Smooth muscle cell (in vitro differentiated cells): ENCODE data around the gene REXO5. TPM values are rescaled to one million over a fixed set of nuclear protein-coding genes. Genes with fewer than 3 reads are reported as not detected.

Source experiments
- DNase-seq: peaks from one replicate; lab custom pipeline; 2025; ENCODE audit not compliant: unreplicated experiment; lab: John Stamatoyannopoulos, UW
- H2AFZ ChIP-seq: fragments of 200-600 bp; sonication (generic); 2 replicates; pipeline ENCODE4 v1.6.0; 2016; ENCODE audit warnings: antibody characterized with exemption, low read depth, mild to moderate bottlenecking
- H3F3A ChIP-seq: fragments of 200-600 bp; sonication (generic); 2 replicates; pipeline ENCODE4 v1.6.0; 2017; ENCODE audit warnings: antibody characterized with exemption, low read depth
- H3K27ac ChIP-seq: fragments of 200-600 bp; sonication (generic); 2 replicates; pipeline ENCODE4 v1.5.1; 2016; ENCODE audit warnings: low read depth, mild to moderate bottlenecking
- H3K27me3 ChIP-seq: fragments of 200-600 bp; sonication (generic); 2 replicates; pipeline ENCODE4 v1.6.1; 2016; ENCODE audit warnings: low read depth, mild to moderate bottlenecking
- H3K36me3 ChIP-seq: fragments of 200-600 bp; sonication (generic); 2 replicates; pipeline ENCODE4 v1.5.1; 2016; ENCODE audit warnings: low read depth
- H3K4me1 ChIP-seq: fragments of 200-600 bp; sonication (generic); 2 replicates; pipeline ENCODE4 v1.5.1; 2016; ENCODE audit warnings: low read depth
- H3K4me2 ChIP-seq: fragments of 200-600 bp; sonication (generic); 2 replicates; pipeline ENCODE4 v1.6.0; 2016; ENCODE audit warnings: mild to moderate bottlenecking
- H3K4me3 ChIP-seq: fragments of 200-600 bp; sonication (generic); 2 replicates; pipeline ENCODE4 v1.5.1; 2016; ENCODE audit warnings: mild to moderate bottlenecking
- H3K79me2 ChIP-seq: fragments of 200-600 bp; sonication (generic); 2 replicates; pipeline ENCODE4 v1.6.0; 2016; ENCODE audit warnings: low read depth, mild to moderate bottlenecking
- H3K9ac ChIP-seq: fragments of 200-600 bp; sonication (generic); 2 replicates; pipeline ENCODE4 v1.6.0; 2016; ENCODE audit warnings: low read depth
- H3K9me3 ChIP-seq: fragments of 200-600 bp; sonication (generic); replicated peaks from 2 replicates; pipeline ENCODE4 v1.5.1; 2016; ENCODE audit warnings: low read depth
- H4K20me1 ChIP-seq: fragments of 200-600 bp; sonication (generic); 2 replicates; pipeline ENCODE4 v1.6.0; 2016; ENCODE audit warnings: low read depth
- CTCF ChIP-seq: fragments of 200-600 bp; sonication (generic); IDR thresholded peaks from 2 replicates; pipeline ENCODE4 v1.5.1; 2017; ENCODE audit warnings: borderline replicate concordance, mild to moderate bottlenecking, antibody characterized with exemption; ENCODE audit not compliant: insufficient read depth, poor library complexity, severe bottlenecking
- WGBS: methylation state at CpG from one replicate; pipeline ENCODE4 v1.1.7; 2016; ENCODE audit warnings: low lambda C conversion rate; 5-methylcytosine and 5-hydroxymethylcytosine counted together
- polyA plus RNA-seq: library from polyadenylated mRNA; unstranded; fragments of >200 nt; fragmentation: Nextera tagmentation; extraction: Ambion mirVana; gene quantifications from 2 replicates; pipeline ENCODE4 v1.2.1, GENCODE V29; 2016
- total RNA-seq: library from RNA; depleted of rRNA; stranded (reverse); fragments of >200 nt; gene quantifications from 2 replicates; pipeline ENCODE4 v1.2.3, GENCODE V29; 2014

REXO5 gene
- total and polyA plus RNA-seq, 2 experiments from 2014 or later = 1.9 to 3.2 TPM

GRCh38 chr16:20878682-20879147 is 72.4 kb downstream of the REXO5 start:
- H3K4me1 ChIP-seq = peaks cover 16% of the 10 kb centered on the region
- H3K79me2 ChIP-seq = peaks cover 88% of the 10 kb centered on the region
- H3K36me3 ChIP-seq = no peaks in the 10 kb centered on the region
- H3K27me3 ChIP-seq = no peaks in the 10 kb centered on the region
- peak overlapping the region; percentile 70 for H3K4me2 ChIP-seq
- H3K9me3 ChIP-seq = no peaks in the 10 kb centered on the region
- H3K27ac ChIP-seq = peak overlapping the region; percentile 90
- H3K4me3 ChIP-seq = peak overlapping the region; percentile 5
- DNase-seq = no peak
- H4K20me1 ChIP-seq = peaks cover 97% of the 10 kb centered on the region
- WGBS = 63% methylated on average over 5 of the region's 5 CpGs
- H2AFZ ChIP-seq = no peak overlapping the region
- H3F3A ChIP-seq = peaks cover 4% of the 10 kb centered on the region
- H3K9ac ChIP-seq = peak overlapping the region; percentile 56
- no peak for TF ChIP-seq CTCF

GRCh38 chr16:20879175-20880040 is 73.1 kb downstream of the REXO5 start:
- H3K4me3 ChIP-seq = peak overlapping the region; percentile 5
- peaks cover 16% of the 10 kb centered on the region for H3K4me1 ChIP-seq
- no peaks in the 10 kb centered on the region for H3K9me3 ChIP-seq
- H3K27ac ChIP-seq = peak overlapping the region; percentile 90
- WGBS = 41% methylated on average over 7 of the region's 7 CpGs
- no peak for DNase-seq
- no peaks in the 10 kb centered on the region for H3K27me3 ChIP-seq
- H3K4me2 ChIP-seq = peak overlapping the region; percentile 70
- H3K36me3 ChIP-seq = no peaks in the 10 kb centered on the region
- H3K9ac ChIP-seq = peak overlapping the region; percentile 56
- H4K20me1 ChIP-seq = peaks cover 97% of the 10 kb centered on the region
- H2AFZ ChIP-seq = no peak overlapping the region
- peaks cover 81% of the 10 kb centered on the region for H3K79me2 ChIP-seq
- no peak for TF ChIP-seq CTCF
- peaks cover 4% of the 10 kb centered on the region for H3F3A ChIP-seq

GRCh38 chr16:20880867-20881502 is 74.7 kb downstream of the REXO5 start:
- H3K4me1 ChIP-seq = peaks cover 16% of the 10 kb centered on the region
- H3F3A ChIP-seq = peaks cover 12% of the 10 kb centered on the region
- peaks cover 74% of the 10 kb centered on the region for H3K79me2 ChIP-seq
- H3K27ac ChIP-seq = peak overlapping the region; percentile 20
- no peak for DNase-seq
- H3K27me3 ChIP-seq = no peaks in the 10 kb centered on the region
- 70% methylated on average over 3 of the region's 3 CpGs for WGBS
- no peak overlapping the region for H3K9ac ChIP-seq
- H3K9me3 ChIP-seq = no peaks in the 10 kb centered on the region
- peak overlapping the region; percentile 69 for H3K4me2 ChIP-seq
- peaks cover 96% of the 10 kb centered on the region for H4K20me1 ChIP-seq
- no peaks in the 10 kb centered on the region for H3K36me3 ChIP-seq
- H3K4me3 ChIP-seq = no peak overlapping the region
- TF ChIP-seq CTCF = no peak
- no peak overlapping the region for H2AFZ ChIP-seq
